Thyroid gland (tissue), 4 donors: Measurements from ENCODE around the gene TLR9.

Source experiments
- CTCF ChIP-seq, 6 experiments: fragments of 200-600 bp in 3 of 6; fragments of 450-650 bp in 3 of 6; sonication (generic) in 3 of 6; IDR thresholded peaks; one replicate each; pipeline ENCODE4 v1.5.1; 2016 to 2019; ENCODE audit warnings: antibody characterized with exemption in 6 of 6, mild to moderate bottlenecking in 2 of 6, inconsistent platforms in 1 of 6, moderate library complexity in 1 of 6
- POLR2A ChIP-seq, 2 donors: fragments of 450-650 bp; IDR thresholded peaks; one replicate each; pipeline ENCODE4 v1.6.1; 2017; ENCODE audit warnings: antibody characterized with exemption in 2 of 2, mild to moderate bottlenecking in 2 of 2, moderate library complexity in 1 of 2

DNA sequence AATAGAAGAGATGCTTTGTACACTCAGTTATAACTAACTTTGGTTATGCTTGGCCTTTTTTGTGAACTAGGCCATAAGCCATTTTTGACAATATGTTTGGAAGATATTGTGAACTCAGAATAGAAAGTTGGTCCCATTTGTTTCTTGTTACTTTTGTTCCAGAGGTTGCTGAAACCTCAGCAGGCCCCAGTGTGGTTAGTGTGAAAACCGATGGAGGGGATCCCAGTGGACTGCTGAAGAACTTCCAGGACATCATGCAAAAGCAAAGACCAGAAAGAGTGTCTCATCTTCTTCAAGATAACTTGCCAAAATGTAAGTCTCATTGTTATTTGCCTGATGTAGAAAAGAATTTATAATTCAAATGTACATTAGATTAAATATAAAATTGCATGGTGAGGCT, 21.7 kb downstream of the TLR9 start:
- no peak for TF ChIP-seq CTCF (IDR thresholded peaks at IDR 0.05)
- TF ChIP-seq POLR2A (IDR thresholded peaks at IDR 0.05): no peak
